K562 (cell line): Measurements from ENCODE around the gene TMEM141. TPM values are rescaled to one million over a fixed set of nuclear protein-coding genes. Genes with fewer than 3 reads are reported as not detected.
A peak's percentile ranks its signal among the peaks of the same experiment; 100 is the strongest.

Source experiments
- ATAC-seq: fragments of 200-7000 bp; cut with Tn5 transposase; 3 replicates; pipeline ENCODE4 v1.9.1; 2020; ENCODE audit warnings: moderate library complexity
- BruUV-seq: library from RNA; stranded (reverse); fragments of 400-500 nt; replicated peaks from 2 replicates; lab custom pipeline; 2021; lab: Mats Ljungman, UMichigan
- CTCF ChIA-PET: fragments of 300-600 bp; formaldehyde crosslinking; extraction: SDS; loops from one replicate; lab custom pipeline; 2021; ENCODE audit warnings: low intra/inter-chr PET ratio; lab: Yijun Ruan, JAX
- POLR2A ChIA-PET: fragments of 300-600, 350-650 bp; sonication (Branson Sonifier 250); formaldehyde crosslinking; extraction: SDS; loops from one replicate; lab custom pipeline; 2021; ENCODE audit warnings: antibody characterized with exemption, inconsistent platforms; lab: Yijun Ruan, JAX
- DNase-seq, 4 experiments: peaks; one replicate each; pipeline versions ENCODE4 v3.0.0 to v3.0.0-alpha.2; 2011 to 2018; ENCODE audit warnings: low spot score in 3 of 4, mixed read lengths in 3 of 4; ENCODE audit errors: extremely low read depth in 1 of 4
- FAIRE-seq: peaks from 2 replicates; lab custom pipeline; 2011; peaks lifted over from hg19 to GRCh38; lab: Jason Lieb, UNC
- H2AFZ ChIP-seq: 2 replicates; pipeline ENCODE4 v1.6.0; 2011; ENCODE audit warnings: low read depth, low read length, control low read depth, inconsistent platforms
- H3K27ac ChIP-seq: fragments of 200-600 bp; 3 replicates; pipeline ENCODE4 v1.8.0; 2011; ENCODE audit warnings: low read depth, mild to moderate bottlenecking, control low read depth, inconsistent platforms, low read length, moderate library complexity, mixed read lengths; ENCODE audit errors: extremely low read depth
- H3K27me3 ChIP-seq, 2 experiments: fragments of 300-600 bp in 1 of 2; 2 replicates in 1 of 2; 3 replicates in 1 of 2; pipeline versions ENCODE4 v1.6.0 to v1.8.0; 2011; ENCODE audit warnings: inconsistent platforms in 2 of 2, low read length in 2 of 2, mild to moderate bottlenecking in 1 of 2, mixed read lengths in 1 of 2, moderate library complexity in 1 of 2; ENCODE audit not compliant: control insufficient read depth in 2 of 2, insufficient read depth in 2 of 2
- H3K36me3 ChIP-seq: fragments of 300-600 bp; 3 replicates; pipeline ENCODE4 v1.8.0; 2011; ENCODE audit warnings: mild to moderate bottlenecking, low read length, inconsistent platforms; ENCODE audit not compliant: control insufficient read depth, insufficient read depth
- H3K4me1 ChIP-seq, 2 experiments: fragments of 200-600 bp in 1 of 2; replicated peaks in 1 of 2; 2 replicates in 1 of 2; 3 replicates in 1 of 2; pipeline versions ENCODE4 v1.5.1 to v1.8.0; 2011; ENCODE audit warnings: inconsistent platforms in 2 of 2, low read length in 2 of 2, mild to moderate bottlenecking in 1 of 2, mixed read lengths in 1 of 2, moderate library complexity in 1 of 2; ENCODE audit not compliant: control insufficient read depth in 2 of 2, insufficient read depth in 2 of 2
- H3K4me2 ChIP-seq: 2 replicates; pipeline ENCODE4 v1.6.1; 2011; ENCODE audit warnings: low read length, control low read depth, inconsistent platforms, mixed read lengths; ENCODE audit not compliant: insufficient read depth
- H3K4me3 ChIP-seq: fragments of 200-600 bp; sonication (generic), shearing (Covaris generic); 2 replicates; pipeline ENCODE4 v1.5.1; 2016; ENCODE audit warnings: control low read depth, inconsistent platforms
- H3K79me2 ChIP-seq: fragments of 200-600 bp; 3 replicates; pipeline ENCODE4 v1.8.0; 2011; ENCODE audit warnings: low read length, inconsistent platforms; ENCODE audit not compliant: control insufficient read depth, insufficient read depth
- H3K9ac ChIP-seq, 2 experiments: 2 replicates each; pipeline versions ENCODE4 v1.6.0 to v1.6.1; 2011; ENCODE audit warnings: low read depth in 2 of 2, low read length in 2 of 2, control low read depth in 1 of 2, inconsistent platforms in 1 of 2, mild to moderate bottlenecking in 1 of 2, mixed read lengths in 1 of 2; ENCODE audit not compliant: insufficient read depth in 1 of 2
- H3K9me1 ChIP-seq: one replicate; pipeline ENCODE4 v1.6.0; 2011; ENCODE audit warnings: inconsistent platforms, mild to moderate bottlenecking, low read length, moderate library complexity; ENCODE audit not compliant: control insufficient read depth, insufficient read depth
- H3K9me3 ChIP-seq: replicated peaks from 2 replicates; pipeline ENCODE4 v1.5.1; 2011; ENCODE audit warnings: low read depth, low read length, inconsistent platforms; ENCODE audit not compliant: control insufficient read depth, insufficient read depth
- H4K20me1 ChIP-seq: replicated peaks from 2 replicates; pipeline ENCODE4 v1.6.1; 2011; ENCODE audit warnings: low read length, inconsistent platforms, mixed read lengths; ENCODE audit not compliant: control insufficient read depth, insufficient read depth
- CBX2 ChIP-seq: fragments of 200-600 bp; sonication (generic); IDR thresholded peaks from one replicate; pipeline ENCODE4 v1.6.1; 2012; ENCODE audit warnings: mild to moderate bottlenecking, low read length, inconsistent platforms; ENCODE audit not compliant: insufficient read depth, poor library complexity, severe bottlenecking
- CCAR2 ChIP-seq: fragments of 200-400 bp; formaldehyde crosslinking; IDR thresholded peaks from 2 replicates; pipeline ENCODE4 v1.6.1; 2017; ENCODE audit warnings: mild to moderate bottlenecking, low read depth, low read length
- CSDE1 ChIP-seq, 2 experiments: fragments of 450-650 bp; IDR thresholded peaks; 2 replicates each; pipeline ENCODE4 v1.6.1; 2016; ENCODE audit warnings: mild to moderate bottlenecking in 1 of 2
- ETV1 ChIP-seq: fragments of 450-650 bp; conservative IDR thresholded peaks from 2 replicates; pipeline ENCODE4 v1.6.1; 2016; ENCODE audit warnings: missing genetic modification characterization, control low read depth, low read depth, missing compliant biosample characterization
- FIP1L1 ChIP-seq: fragments of 200-400 bp; formaldehyde crosslinking; IDR thresholded peaks from 2 replicates; pipeline ENCODE4 v1.6.1; 2018; ENCODE audit warnings: mild to moderate bottlenecking, low read depth, low read length; ENCODE audit not compliant: poor library complexity, severe bottlenecking
- GATA2 ChIP-seq: sonication (generic); formaldehyde crosslinking; IDR thresholded peaks from 2 replicates; pipeline ENCODE4 v1.4.0; 2020; ENCODE audit warnings: mild to moderate bottlenecking, missing genetic modification reagents
- KAT7 ChIP-seq: sonication (generic); formaldehyde crosslinking; IDR thresholded peaks from 2 replicates; pipeline ENCODE4 v1.8.0; 2022; ENCODE audit warnings: missing genetic modification reagents, mild to moderate bottlenecking, borderline replicate concordance
- KDM4B ChIP-seq, 2 experiments: fragments of 450-650 bp in 1 of 2; sonication (generic) in 1 of 2; IDR thresholded peaks; 2 replicates each; pipeline ENCODE4 v1.6.1; 2016 to 2017; ENCODE audit warnings: borderline replicate concordance in 2 of 2, antibody characterized with exemption in 1 of 2, low read depth in 1 of 2, mild to moderate bottlenecking in 1 of 2
- MTA1 ChIP-seq: fragments of 450-650 bp; IDR thresholded peaks from 2 replicates; pipeline ENCODE4 v1.6.1; 2017; ENCODE audit warnings: borderline replicate concordance
- NCOA6 ChIP-seq: fragments of 450-650 bp; IDR thresholded peaks from 2 replicates; pipeline ENCODE4 v1.6.1; 2017; ENCODE audit warnings: mild to moderate bottlenecking
- NR2C1 ChIP-seq, 2 experiments: fragments of 450-650 bp; IDR thresholded peaks; 2 replicates each; pipeline ENCODE4 v1.6.1; 2017; ENCODE audit warnings: mild to moderate bottlenecking in 2 of 2, antibody characterized with exemption in 1 of 2, inconsistent platforms in 1 of 2, missing compliant biosample characterization in 1 of 2, missing genetic modification characterization in 1 of 2
- RFX7 ChIP-seq: fragments of 250-450 bp; sonication (Bioruptor Pico); IDR thresholded peaks from 2 replicates; pipeline ENCODE4 v1.5.1; 2021; ENCODE audit warnings: mild to moderate bottlenecking
- SAP30 ChIP-seq: fragments of 200-600 bp; sonication (generic); IDR thresholded peaks from 2 replicates; pipeline ENCODE4 v1.6.1; 2012; ENCODE audit warnings: borderline replicate concordance, low read depth, mild to moderate bottlenecking, moderate library complexity, low read length, control low read depth, inconsistent platforms; ENCODE audit not compliant: insufficient read depth, poor library complexity, severe bottlenecking
- STAG1 ChIP-seq: sonication (generic); formaldehyde crosslinking; IDR thresholded peaks from 2 replicates; pipeline ENCODE4 v1.5.0; 2020; ENCODE audit warnings: missing genetic modification reagents, borderline replicate concordance
- TAL1 ChIP-seq: fragments of 450-650 bp; IDR thresholded peaks from 2 replicates; pipeline ENCODE4 v1.6.1; 2016; ENCODE audit warnings: mild to moderate bottlenecking
- TARDBP ChIP-seq: fragments of 450-650 bp; IDR thresholded peaks from 2 replicates; pipeline ENCODE4 v1.6.1; 2016
- TOE1 ChIP-seq, 2 experiments: fragments of 450-650 bp in 1 of 2; sonication (generic) in 1 of 2; formaldehyde crosslinking in 1 of 2; IDR thresholded peaks; 2 replicates each; pipeline versions ENCODE4 v1.7.1 to v1.8.0; 2016 to 2022; ENCODE audit warnings: borderline replicate concordance in 2 of 2, mild to moderate bottlenecking in 2 of 2, antibody characterized with exemption in 1 of 2, inconsistent platforms in 1 of 2, low read depth in 1 of 2, missing genetic modification reagents in 1 of 2, moderate library complexity in 1 of 2
- TSC22D4 ChIP-seq: fragments of 450-650 bp; IDR thresholded peaks from 2 replicates; pipeline ENCODE4 v1.6.1; 2016; ENCODE audit warnings: missing genetic modification characterization, missing biosample characterization, control low read depth
- ZBTB33 ChIP-seq: sonication (generic); formaldehyde crosslinking; IDR thresholded peaks from 2 replicates; pipeline ENCODE4 v1.8.1; 2023; ENCODE audit warnings: mild to moderate bottlenecking, missing genetic modification reagents
- ZNF121 ChIP-seq: sonication (generic); formaldehyde crosslinking; conservative IDR thresholded peaks from 2 replicates; pipeline ENCODE4 v1.8.0; 2022; ENCODE audit warnings: missing genetic modification reagents
- ZNF133 ChIP-seq: fragments of 250-450 bp; sonication (Bioruptor Pico); IDR thresholded peaks from 2 replicates; pipeline ENCODE4 v1.4.0; 2020; ENCODE audit warnings: mild to moderate bottlenecking
- ZNF253 ChIP-seq: fragments of 250-450 bp; sonication (Bioruptor Pico); conservative IDR thresholded peaks from 2 replicates; pipeline ENCODE4 v1.6.1; 2021; ENCODE audit warnings: mild to moderate bottlenecking
- WGBS: fragments of 100-300 bp; shearing (Covaris generic); methylation state at CpG from one replicate; pipeline ENCODE4 v1.1.6; 2016; ENCODE audit warnings: low coverage, mixed read lengths; ENCODE audit not compliant: insufficient coverage; ENCODE audit errors: missing lambda C conversion rate; 5-methylcytosine and 5-hydroxymethylcytosine counted together
- in situ Hi-C: fragments of 300-500 bp; cut with MboI; formaldehyde crosslinking; loops from 4 replicates; pipeline ENCODE4 v1.15.0; 2018; ENCODE audit warnings: inconsistent platforms, mixed read lengths
- intact Hi-C: fragments of 100-400 bp; cut with micrococcal nuclease; formaldehyde crosslinking; loops from 2 replicates; pipeline ENCODE4 v1.14.2; 2022
- polyA plus RNA-seq, 8 experiments: library from polyadenylated mRNA; depleted of rRNA in 4 of 8; stranded (reverse) in 5 of 8; unstranded in 3 of 8; fragments of >200 nt; fragmentation: Nextera tagmentation in 2 of 8; fragmentation: Illumina TruSeq in 1 of 8; extraction: Ambion mirVana in 2 of 8; extraction: Trizol in 1 of 8; gene quantifications; 2 replicates each; pipeline versions ENCODE4 v1.2.1 to v1.2.3, GENCODE V29; 2011 to 2014; ENCODE audit warnings: inconsistent platforms in 1 of 8, missing spikeins in 1 of 8
- total RNA-seq, 7 experiments: library from RNA; depleted of rRNA in 6 of 7; stranded (reverse); fragments of >200 nt in 6 of 7; fragmentation: Illumina TruSeq in 2 of 7; extraction: Trizol in 2 of 7; gene quantifications; 2 replicates each; pipeline versions ENCODE4 v1.2.1 to v1.2.3, GENCODE V29; 2011 to 2021; ENCODE audit warnings: low replicate concordance in 1 of 7

TMEM141 gene
- total and polyA plus RNA-seq, 9 of the 15 experiments (the other 6 are each of a cell fraction or from before 2014, with no cell fraction given), result 21.5 to 123 (median 74.8) TPM

GRCh38 chr9:136784997-136785361 is 6.2 kb upstream of the TMEM141 start:
- no peak overlapping the region for H3K4me3 ChIP-seq
- ChIA-PET CTCF (interaction anchor here (1.0 to 1.3 kb wide), 4 partner anchors 14 to 21 kb away, joined by 3 to 4 read pairs (median 3); no protein-coding TSS in a partner anchor), POLR2A (interaction anchor here (0.6 kb wide), 1 partner anchor 18 kb away, joined by 3 read pairs; no protein-coding TSS in a partner anchor)
- no peaks in the 10 kb centered on the region for H3K9me3 ChIP-seq
- peak overlapping the region; percentile 72 for H3K27ac ChIP-seq
- H3K36me3 ChIP-seq, result no peaks in the 10 kb centered on the region
- peak; percentile 84 for ATAC-seq
- intact Hi-C loops, result loop anchor here (1.0 to 10.0 kb wide), 3 partner anchors 19 to 460 kb away; partner anchors contain the start of genes C8G and TUBB4B
- H3K4me1 ChIP-seq, result peaks cover 35 to 45% of the 10 kb centered on the region in 2 experiments
- in situ Hi-C loops, result loop anchor here (25.0 kb wide), 1 partner anchor 452 kb away; the partner anchor contains the start of genes CYSRT1, RNF224, SLC34A3 and TUBB4B
- no peaks in the 10 kb centered on the region for H3K27me3 ChIP-seq
- peak; percentile 40 to 92 (median 55) for DNase-seq
- FAIRE-seq, result peak; percentile 85
- no peaks in the 10 kb centered on the region for H3K79me2 ChIP-seq
- BruUV-seq, result no TSS peak
- no peaks in the 10 kb centered on the region for H4K20me1 ChIP-seq
- peak overlapping the region; percentile 41 for H2AFZ ChIP-seq
- H3K9me1 ChIP-seq, result no peaks in the 10 kb centered on the region
- peak overlapping the region in 1 of 2 experiments; percentile 47; a peak in 2 of 4 replicates for H3K9ac ChIP-seq
- 5% methylated on average over 6 of the region's 6 CpGs for whole genome bisulfite sequencing
- peak overlapping the region; percentile 39; the same call in 1 of the 2 replicates for H3K4me2 ChIP-seq
- no peak for TF ChIP-seq TSC22D4 (tag)
- TF ChIP-seq CSDE1 (IDR thresholded peaks at IDR 0.05), result no peak
- TF ChIP-seq ZNF121 (CRISPR knock-in tag), result no peak
- no peak for TF ChIP-seq ZBTB33 (CRISPR knock-in tag)
- no peak for TF ChIP-seq NR2C1 (IDR thresholded peaks at IDR 0.05)
- TF ChIP-seq NR2C1 (tag; IDR thresholded peaks at IDR 0.05), result no peak
- TF ChIP-seq MTA1, result 0 out of 2 replicates have a peak, but pooled peaks have one; percentile 51
- no peak for TF ChIP-seq GATA2
- TF ChIP-seq ETV1 (tag), result 0 out of 2 replicates have a peak, but pooled peaks have one; percentile 9
- no peak for TF ChIP-seq STAG1 (CRISPR knock-in tag)
- TF ChIP-seq KAT7 (CRISPR knock-in tag), result no peak
- no peak for TF ChIP-seq ZNF133
- TF ChIP-seq TAL1, result 0 out of 2 replicates have a peak, but pooled peaks have one; percentile 29
- TF ChIP-seq FIP1L1, result no peak
- peak; percentile 79; the same call in 1 of the 2 replicates for TF ChIP-seq TOE1 (IDR thresholded peaks at IDR 0.05; ENCODE audit: borderline replicate concordance)
- no peak for TF ChIP-seq TOE1 (CRISPR knock-in tag; IDR thresholded peaks at IDR 0.05; ENCODE audit: borderline replicate concordance, low read depth)
- TF ChIP-seq TARDBP, result no peak
- TF ChIP-seq CCAR2, result no peak
- TF ChIP-seq CBX2, result no peak
- no peak for TF ChIP-seq RFX7 (CRISPR knock-in tag)
- no peak for TF ChIP-seq ZNF253 (CRISPR knock-in tag)
- no peak for TF ChIP-seq KDM4B (IDR thresholded peaks at IDR 0.05; ENCODE audit: borderline replicate concordance in 2 of 2, low read depth in 1 of 2)
- TF ChIP-seq SAP30, result no peak
- TF ChIP-seq NCOA6, result no peak
